Liver (tissue), 9 donors: Measurements from ENCODE around the gene GCLM. TPM values are rescaled to one million over a fixed set of nuclear protein-coding genes. Genes with fewer than 3 reads are reported as not detected.

ENCODE experiments used
- DNase-seq: peaks from one replicate; pipeline ENCODE4 v3.0.0-alpha.2; 2017; ENCODE audit warnings: low spot score
- H3K27ac ChIP-seq, 2 donors: one replicate each; pipeline ENCODE4 v1.7.0; 2013; ENCODE audit warnings: inconsistent platforms in 2 of 2, low read length in 2 of 2, control low read depth in 1 of 2, low read depth in 1 of 2, mild to moderate bottlenecking in 1 of 2
- H3K27me3 ChIP-seq, 4 donors: one replicate each; pipeline versions ENCODE4 v1.6.1 to v1.7.0; 2013; ENCODE audit warnings: low read length in 3 of 4, inconsistent platforms in 1 of 4, mild to moderate bottlenecking in 1 of 4, moderate library complexity in 1 of 4; ENCODE audit not compliant: control insufficient read depth in 4 of 4, insufficient read depth in 4 of 4
- H3K36me3 ChIP-seq, 4 donors: one replicate each; pipeline versions ENCODE4 v1.6.1 to v1.7.0; 2013; ENCODE audit warnings: low read length in 3 of 4, mild to moderate bottlenecking in 3 of 4, low read depth in 1 of 4, moderate library complexity in 1 of 4; ENCODE audit not compliant: control insufficient read depth in 4 of 4, insufficient read depth in 3 of 4
- H3K4me1 ChIP-seq, 4 donors: one replicate each; pipeline versions ENCODE4 v1.6.1 to v1.7.0; 2013; ENCODE audit warnings: low read length in 3 of 4, mild to moderate bottlenecking in 3 of 4, moderate library complexity in 1 of 4; ENCODE audit not compliant: control insufficient read depth in 4 of 4, insufficient read depth in 4 of 4
- H3K4me3 ChIP-seq, 3 donors: one replicate each; pipeline versions ENCODE4 v1.6.1 to v1.7.0; 2013; ENCODE audit warnings: low read length in 3 of 3, control low read depth in 1 of 3, low read depth in 1 of 3, mild to moderate bottlenecking in 1 of 3
- H3K9ac ChIP-seq, 2 donors: one replicate each; pipeline ENCODE4 v1.7.0; 2013; ENCODE audit warnings: low read length in 2 of 2, mild to moderate bottlenecking in 2 of 2, moderate library complexity in 2 of 2, control low read depth in 1 of 2, low read depth in 1 of 2
- H3K9me3 ChIP-seq, 4 donors: one replicate each; pipeline versions ENCODE4 v1.6.1 to v1.7.0; 2013; ENCODE audit warnings: low read length in 3 of 4; ENCODE audit not compliant: control insufficient read depth in 4 of 4
- ATF3 ChIP-seq: IDR thresholded peaks from 2 replicates; pipeline ENCODE4 v1.6.1; 2016; ENCODE audit warnings: antibody characterized with exemption
- CTCF ChIP-seq: fragments of 150-350 bp; IDR thresholded peaks from 2 replicates; pipeline ENCODE4 v1.5.1; 2017; ENCODE audit warnings: improper control_type of control experiment, low read depth, low read length; ENCODE audit not compliant: missing input control
- EGR1 ChIP-seq, 2 donors: IDR thresholded peaks; 2 replicates each; pipeline ENCODE4 v1.6.1; 2016 to 2018; ENCODE audit warnings: antibody characterized with exemption in 2 of 2, low read depth in 2 of 2
- FOXA1 ChIP-seq: IDR thresholded peaks from 2 replicates; pipeline ENCODE4 v1.6.1; 2016; ENCODE audit warnings: antibody characterized with exemption
- FOXA2 ChIP-seq: IDR thresholded peaks from 2 replicates; pipeline ENCODE4 v1.6.1; 2016; ENCODE audit warnings: antibody characterized with exemption
- GABPA ChIP-seq, 2 donors: IDR thresholded peaks in 1 of 2; conservative IDR thresholded peaks in 1 of 2; 2 replicates each; pipeline ENCODE4 v1.6.1; 2016; ENCODE audit warnings: antibody characterized with exemption in 2 of 2, mild to moderate bottlenecking in 1 of 2, moderate library complexity in 1 of 2
- HNF4A ChIP-seq, 2 donors: conservative IDR thresholded peaks; 2 replicates each; pipeline ENCODE4 v1.6.1; 2016; ENCODE audit warnings: antibody characterized with exemption in 2 of 2, mild to moderate bottlenecking in 2 of 2
- HNF4G ChIP-seq: IDR thresholded peaks from 2 replicates; pipeline ENCODE4 v1.6.1; 2016; ENCODE audit warnings: antibody characterized with exemption
- JUND ChIP-seq, 2 donors: IDR thresholded peaks; 2 replicates each; pipeline ENCODE4 v1.6.1; 2016; ENCODE audit warnings: antibody characterized with exemption in 2 of 2
- MAX ChIP-seq: IDR thresholded peaks from 2 replicates; pipeline ENCODE4 v1.6.1; 2016; ENCODE audit warnings: antibody characterized with exemption
- NR2F2 ChIP-seq: IDR thresholded peaks from 2 replicates; pipeline ENCODE4 v1.6.1; 2016; ENCODE audit warnings: antibody characterized with exemption
- RAD21 ChIP-seq, 2 donors: IDR thresholded peaks; 2 replicates each; pipeline ENCODE4 v1.6.1; 2016; ENCODE audit warnings: antibody characterized with exemption in 2 of 2, mild to moderate bottlenecking in 2 of 2
- REST ChIP-seq: IDR thresholded peaks from 2 replicates; pipeline ENCODE4 v1.6.1; 2016; ENCODE audit warnings: antibody characterized with exemption, mild to moderate bottlenecking
- RXRA ChIP-seq, 2 donors: IDR thresholded peaks; 2 replicates each; pipeline ENCODE4 v1.6.1; 2017 to 2018; ENCODE audit warnings: antibody characterized with exemption in 2 of 2, mild to moderate bottlenecking in 1 of 2
- SP1 ChIP-seq: IDR thresholded peaks from 2 replicates; pipeline ENCODE4 v1.6.1; 2018; ENCODE audit warnings: antibody characterized with exemption, mild to moderate bottlenecking
- TAF1 ChIP-seq: conservative IDR thresholded peaks from 2 replicates; pipeline ENCODE4 v1.6.1; 2016; ENCODE audit warnings: antibody characterized with exemption, mild to moderate bottlenecking
- YY1 ChIP-seq: IDR thresholded peaks from 2 replicates; pipeline ENCODE4 v1.6.1; 2016; ENCODE audit warnings: antibody characterized with exemption, mild to moderate bottlenecking
- ZBTB33 ChIP-seq: IDR thresholded peaks from 2 replicates; pipeline ENCODE4 v1.6.1; 2016; ENCODE audit warnings: antibody characterized with exemption
- whole genome bisulfite sequencing: extraction: QIAGEN DNeasy Blood & Tissue Kit; methylation state at CpG from one replicate; pipeline ENCODE4 v1.1.7; 2013; 5-methylcytosine and 5-hydroxymethylcytosine counted together
- polyA plus RNA-seq, 2 donors: library from polyadenylated mRNA; stranded (reverse) in 1 of 2; unstranded in 1 of 2; fragments of 200-250 nt in 1 of 2; fragments of >200 nt in 1 of 2; fragmentation: Nextera tagmentation in 1 of 2; extraction: Ambion mirVana in 1 of 2; gene quantifications; one replicate each; pipeline versions ENCODE4 v1.2.1 to v1.2.3, GENCODE V29; 2013 to 2015
- total RNA-seq, 2 donors: library from RNA; depleted of rRNA; stranded (reverse); fragments of >200 nt; gene quantifications; one replicate each; pipeline ENCODE4 v1.2.3, GENCODE V29; 2014
- donor health status: healthy.
- donor health status: healthy.
- donor health status: healthy.
- donor health status: healthy.
- donor health status: healthy.

Gene GCLM
- total and polyA plus RNA-seq, 4 donors: 8.9 to 49.1 (median 16.7) TPM

- H3K9ac ChIP-seq: no peak overlapping the region
- TF ChIP-seq HNF4G (no peak), ZBTB33 (no peak), TAF1 (no peak), SP1 (no peak), JUND (IDR thresholded peaks at IDR 0.05) (no peak), FOXA2 (no peak), MAX (no peak), NR2F2 (no peak), RXRA (IDR thresholded peaks at IDR 0.05) (no peak), EGR1 (IDR thresholded peaks at IDR 0.05; ENCODE audit: low read depth in 2 of 2) (no peak), YY1 (no peak), HNF4A (conservative IDR thresholded peaks at IDR 0.05) (no peak), CTCF (no peak), FOXA1 (no peak), ATF3 (no peak)
- peaks cover 0 to 1% (median 0%) of the 10 kb centered on the region in 4 donors for H3K9me3 ChIP-seq
- peaks cover 2 to 28% (median 10%) of the 10 kb centered on the region in 4 donors for H3K4me1 ChIP-seq
- no peak overlapping the region for H3K27ac ChIP-seq
- WGBS: 61% methylated on average over 1 of the region's 1 CpG
- H3K27me3 ChIP-seq: no peaks in the 10 kb centered on the region
- no peak overlapping the region for H3K4me3 ChIP-seq
- no peaks in the 10 kb centered on the region for H3K36me3 ChIP-seq
- no peak for DNase-seq
Measured at GRCh38 chr1:93958726-93959100, 49.5 kb upstream of the GCLM start.

- no peak for DNase-seq
- peak; percentile 31 for TF ChIP-seq YY1
- TF ChIP-seq HNF4G: no peak
- H3K27me3 ChIP-seq: no peaks in the 10 kb centered on the region
- H3K4me3 ChIP-seq: no peak overlapping the region
- peaks cover 2 to 24% (median 10%) of the 10 kb centered on the region in 4 donors for H3K4me1 ChIP-seq
- 73% methylated on average over 1 of the region's 1 CpG for WGBS
- no peaks in the 10 kb centered on the region for H3K36me3 ChIP-seq
- H3K9me3 ChIP-seq: peaks cover 0 to 1% (median 0%) of the 10 kb centered on the region in 4 donors
- no peak overlapping the region for H3K9ac ChIP-seq
- no peak overlapping the region for H3K27ac ChIP-seq
Measured at GRCh38 chr1:93958032-93958725, 48.9 kb upstream of the GCLM start.

- H3K9me3 ChIP-seq: peaks cover 0 to 1% (median 0%) of the 10 kb centered on the region in 4 donors
- WGBS: 83% methylated on average over 1 of the region's 1 CpG
- no peak for TF ChIP-seq REST
- TF ChIP-seq GABPA (IDR thresholded peaks at IDR 0.05 in 1 of 2, conservative IDR thresholded peaks at IDR 0.05 in 1 of 2): no peak
- TF ChIP-seq TAF1: no peak
- TF ChIP-seq HNF4G: no peak
- TF ChIP-seq HNF4A (conservative IDR thresholded peaks at IDR 0.05): no peak
- no peak for TF ChIP-seq JUND (IDR thresholded peaks at IDR 0.05)
- TF ChIP-seq MAX: no peak
- TF ChIP-seq YY1: no peak
- TF ChIP-seq NR2F2: no peak
- TF ChIP-seq FOXA1: no peak
- TF ChIP-seq ATF3: no peak
- no peak for TF ChIP-seq RAD21 (IDR thresholded peaks at IDR 0.05)
Measured at GRCh38 chr1:93955765-93956164, 46.5 kb upstream of the GCLM start.

More at GRCh38 chr1:93955765-93956164, 46.5 kb upstream of the GCLM start:
- Histone ChIP-seq H3K27ac (no peak overlapping the region), H3K36me3 (no peaks in the 10 kb centered on the region), H3K9ac (no peak overlapping the region), H3K27me3 (no peaks in the 10 kb centered on the region), H3K4me3 (no peak overlapping the region), H3K4me1 (peaks cover 0 to 18% (median 7%) of the 10 kb centered on the region in 4 donors)
- DNase-seq: no peak
